D721Med (cell line): ENCODE measurements around the gene PPTC7.
"Not testable (repeated sequence)": the region's sequence is repeated elsewhere in the genome, so short reads cannot be mapped to it uniquely, and the experiment has no call there.

Experiments
- DNase-seq: peaks from one replicate; pipeline ENCODE4 v3.0.0; 2011; ENCODE audit warnings: low spot score; ENCODE audit not compliant: insufficient read length
- FAIRE-seq: peaks from 2 replicates; lab custom pipeline; 2011; peaks lifted over from hg19 to GRCh38; lab: Jason Lieb, UNC
- TF ChIP-seq, protein P1 (sequence below): IDR thresholded peaks from 2 replicates; pipeline ENCODE4 v1.5.1; 2012; ENCODE audit warnings: mild to moderate bottlenecking, control low read depth; ENCODE audit not compliant: insufficient read depth; ENCODE audit errors: missing control alignments

PPTC7 gene

DNA sequence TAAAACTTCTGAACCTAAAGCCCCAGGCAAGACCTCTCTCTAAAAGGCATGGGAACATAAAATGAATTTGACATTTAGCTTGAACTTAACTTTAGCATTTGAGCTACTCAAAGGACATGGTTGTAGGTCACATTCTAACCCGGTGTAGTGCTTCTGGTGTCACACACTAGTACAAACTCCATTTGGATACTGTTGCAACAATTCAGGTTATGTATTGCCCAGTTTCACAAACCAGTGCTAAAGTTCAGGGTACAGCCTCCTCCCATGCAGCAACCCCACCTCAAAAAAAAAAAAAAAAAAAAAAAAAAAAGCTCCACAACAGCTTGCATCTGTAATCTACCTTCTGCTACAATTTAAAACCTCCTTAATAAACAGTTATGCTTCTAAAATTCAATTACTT, 7.8 kb downstream of the PPTC7 start:
- TF ChIP-seq, protein P1, sequence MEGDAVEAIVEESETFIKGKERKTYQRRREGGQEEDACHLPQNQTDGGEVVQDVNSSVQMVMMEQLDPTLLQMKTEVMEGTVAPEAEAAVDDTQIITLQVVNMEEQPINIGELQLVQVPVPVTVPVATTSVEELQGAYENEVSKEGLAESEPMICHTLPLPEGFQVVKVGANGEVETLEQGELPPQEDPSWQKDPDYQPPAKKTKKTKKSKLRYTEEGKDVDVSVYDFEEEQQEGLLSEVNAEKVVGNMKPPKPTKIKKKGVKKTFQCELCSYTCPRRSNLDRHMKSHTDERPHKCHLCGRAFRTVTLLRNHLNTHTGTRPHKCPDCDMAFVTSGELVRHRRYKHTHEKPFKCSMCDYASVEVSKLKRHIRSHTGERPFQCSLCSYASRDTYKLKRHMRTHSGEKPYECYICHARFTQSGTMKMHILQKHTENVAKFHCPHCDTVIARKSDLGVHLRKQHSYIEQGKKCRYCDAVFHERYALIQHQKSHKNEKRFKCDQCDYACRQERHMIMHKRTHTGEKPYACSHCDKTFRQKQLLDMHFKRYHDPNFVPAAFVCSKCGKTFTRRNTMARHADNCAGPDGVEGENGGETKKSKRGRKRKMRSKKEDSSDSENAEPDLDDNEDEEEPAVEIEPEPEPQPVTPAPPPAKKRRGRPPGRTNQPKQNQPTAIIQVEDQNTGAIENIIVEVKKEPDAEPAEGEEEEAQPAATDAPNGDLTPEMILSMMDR: no peak
- DNase-seq (no peak), FAIRE-seq (no peak)

DNA sequence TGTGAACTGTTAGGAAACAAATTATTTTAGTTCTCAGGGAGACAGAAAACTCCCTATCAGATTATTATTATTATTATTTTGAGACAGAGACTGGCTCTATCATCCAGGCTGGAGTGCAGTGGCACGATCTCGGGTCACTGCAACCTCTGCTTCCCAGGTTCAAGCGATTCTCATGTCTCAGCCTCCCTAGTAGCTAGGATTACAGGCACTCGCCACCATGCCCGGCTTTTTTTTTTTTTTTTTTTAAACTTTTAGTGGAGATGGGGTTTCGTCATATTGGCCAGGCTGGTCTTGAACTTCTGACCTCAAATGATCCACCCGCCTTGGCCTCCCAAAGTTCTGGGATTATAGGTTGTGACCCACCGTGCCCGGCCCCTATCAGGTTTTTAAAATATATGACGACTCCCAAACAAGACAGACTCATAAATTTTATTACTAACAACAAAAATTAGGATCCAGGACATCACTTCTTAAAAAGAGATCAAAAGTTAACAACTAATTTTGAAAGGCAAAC, 8.3 kb downstream of the PPTC7 start:
- not testable (repeated sequence) for DNase-seq, FAIRE-seq

DNA sequence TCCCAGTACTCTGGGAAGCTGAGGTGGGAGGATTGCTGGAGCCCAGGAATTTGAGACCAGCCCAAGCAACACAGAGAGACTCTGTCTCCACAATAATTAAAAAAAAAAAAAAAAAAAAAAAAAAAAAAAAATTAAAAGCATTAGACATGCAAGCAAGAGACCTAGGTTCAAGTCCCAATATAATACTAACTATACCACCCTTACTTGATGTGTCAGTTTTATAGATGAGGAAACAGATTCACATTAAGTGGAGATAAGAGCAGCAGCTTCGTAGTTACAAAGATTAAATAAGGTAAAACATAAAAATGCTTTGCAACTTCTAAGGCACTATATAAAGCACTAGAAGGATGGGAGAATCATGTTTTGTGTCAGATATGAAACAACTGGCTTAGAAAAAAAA, 9.1 kb downstream of the PPTC7 start:
- DNase-seq: no peak
- FAIRE-seq: no peak
- TF ChIP-seq, protein P1: no peak

DNA sequence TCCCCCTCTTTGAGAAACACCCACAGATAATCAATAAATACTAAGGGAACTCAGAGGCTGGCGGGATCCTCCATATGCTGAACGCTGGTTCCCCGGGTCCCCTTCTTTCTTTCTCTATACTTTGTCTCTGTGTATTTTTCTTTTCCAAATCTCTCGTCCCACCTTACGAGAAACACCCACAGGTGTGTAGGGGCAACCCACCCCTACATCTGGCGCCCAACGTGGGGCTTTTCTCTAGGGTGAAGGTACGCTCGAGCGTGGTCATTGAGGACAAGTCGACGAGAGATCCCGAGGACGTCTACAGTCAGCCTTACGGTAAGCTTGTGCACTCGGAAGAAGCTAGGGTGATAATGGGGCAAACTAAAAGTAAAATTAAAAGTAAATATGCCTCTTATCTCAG, 12.3 kb downstream of the PPTC7 start:
- FAIRE-seq, DNase-seq: not testable (repeated sequence)

DNA sequence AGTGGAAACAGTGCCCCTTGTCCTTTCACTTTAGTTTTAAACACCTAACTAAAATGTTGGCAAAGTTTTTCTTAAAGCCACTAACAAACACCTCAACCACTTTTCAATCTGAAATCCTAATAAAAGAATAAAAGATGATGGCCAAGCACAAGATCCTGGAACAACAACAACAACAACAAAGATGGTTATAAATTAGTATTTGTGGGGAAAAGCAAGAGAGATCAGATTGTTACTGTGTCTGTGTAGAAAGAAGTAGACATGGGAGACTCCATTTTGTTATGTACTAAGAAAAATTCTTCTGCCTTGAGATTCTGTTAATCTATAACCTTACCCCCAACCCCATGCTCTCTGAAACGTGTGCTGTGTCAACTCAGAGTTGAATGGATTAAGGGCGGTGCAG, 13.3 kb downstream of the PPTC7 start:
- FAIRE-seq, DNase-seq: not testable (repeated sequence)

DNA sequence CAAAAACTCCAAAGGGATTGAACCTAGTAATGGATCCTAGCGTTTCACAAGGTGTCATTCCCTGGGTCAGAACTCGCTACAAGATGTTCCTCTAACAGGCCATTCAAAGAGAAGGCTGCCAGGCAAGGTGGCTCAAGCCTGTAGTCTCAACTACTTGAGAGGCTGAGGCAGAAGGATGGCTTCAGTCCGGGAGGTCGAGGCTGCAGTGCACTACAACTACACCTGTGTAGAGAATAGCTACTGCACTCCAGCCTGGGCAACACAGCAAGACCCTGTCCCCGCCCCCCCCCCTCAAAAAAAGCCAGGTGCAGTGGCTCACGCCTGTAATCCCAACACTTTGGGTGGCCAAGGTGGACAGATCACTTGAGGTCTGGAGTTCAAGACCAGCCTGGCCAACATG, 14.4 kb downstream of the PPTC7 start:
- FAIRE-seq: no peak
- DNase-seq: no peak
- TF ChIP-seq, protein P1: no peak

DNA sequence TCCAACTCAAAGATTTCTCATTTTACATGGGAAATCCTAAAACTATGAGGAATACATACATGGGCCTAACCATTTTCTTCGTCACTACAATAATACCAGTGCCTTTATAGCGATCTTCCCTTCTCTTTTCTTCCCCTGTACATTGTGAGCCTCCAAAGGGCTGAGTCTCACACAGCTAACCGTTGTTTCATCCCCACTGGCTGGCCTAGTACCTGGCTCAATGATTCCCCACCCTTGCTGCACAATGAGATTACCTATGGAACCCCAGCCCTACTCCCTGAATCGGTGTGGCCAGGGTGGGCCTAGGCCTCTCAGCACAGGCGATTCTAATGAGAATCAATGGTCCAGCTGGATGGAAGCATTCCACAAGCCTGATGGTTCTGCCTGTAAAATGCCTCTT, 16.1 kb downstream of the PPTC7 start:
- FAIRE-seq (no peak), DNase-seq (no peak)
- TF ChIP-seq, protein P1: no peak

DNA sequence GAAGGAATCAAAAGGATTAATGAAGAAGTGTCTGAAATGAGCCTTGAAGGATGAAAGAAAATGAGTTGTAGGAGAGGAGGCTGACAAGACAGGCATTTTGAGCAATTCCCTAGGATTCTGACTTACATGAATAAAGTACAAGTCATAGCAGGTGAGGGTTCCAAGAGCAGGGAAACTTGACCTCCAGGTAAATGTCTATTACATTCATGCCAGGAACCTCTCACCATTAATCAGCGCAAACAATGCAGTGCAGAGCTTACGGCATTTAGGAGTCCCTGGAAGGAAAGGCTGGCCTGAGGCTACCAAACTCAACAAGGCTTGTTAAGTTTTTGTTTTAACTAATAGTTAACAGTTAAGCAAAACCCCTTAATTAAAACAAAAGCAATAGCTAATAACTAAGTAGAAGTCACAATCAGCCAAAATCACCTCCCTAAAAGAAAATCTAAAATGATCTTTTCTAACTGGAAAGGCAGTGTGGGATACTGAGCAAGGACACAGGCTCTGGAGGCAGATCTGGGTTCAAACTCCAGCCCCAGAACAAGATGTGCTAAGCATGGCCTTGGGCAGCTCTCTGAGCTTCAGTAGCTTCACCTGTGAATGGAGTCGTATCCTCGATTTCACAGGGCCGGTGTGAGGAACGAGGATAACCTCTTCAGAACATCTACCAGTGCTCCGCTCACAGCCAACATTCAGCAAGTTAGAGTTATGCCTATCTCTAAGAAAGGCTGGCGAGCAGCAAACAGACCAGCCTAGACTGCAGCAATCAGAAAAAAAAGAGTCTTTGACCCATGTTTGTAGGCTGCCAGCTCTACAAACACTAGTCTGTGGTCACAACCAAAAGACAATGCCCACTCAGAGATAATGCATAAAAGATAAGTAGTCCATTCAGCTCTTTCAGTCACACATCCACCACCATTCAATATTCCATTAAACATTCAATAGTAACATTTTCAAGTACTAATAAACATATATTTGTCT, 16.9 kb downstream of the PPTC7 start:
- TF ChIP-seq, protein P1: no peak
- FAIRE-seq: no peak
- no peak for DNase-seq
